GM20000 (cell line): ENCODE measurements around the gene DCUN1D2.

ENCODE experiments used
- DNase-seq: peaks from one replicate; pipeline ENCODE4 v3.0.0; 2012; ENCODE audit warnings: low spot score
- CTCF ChIP-seq: IDR thresholded peaks from 2 replicates; pipeline ENCODE4 v1.5.1; 2012; ENCODE audit warnings: mild to moderate bottlenecking, control low read depth; ENCODE audit errors: extremely low read depth, missing control alignments

The DCUN1D2 gene

GRCh38 chr13:113470073-113470472, 20.4 kb downstream of the DCUN1D2 start:
- DNase-seq: no peak
- no peak for TF ChIP-seq CTCF

- no peak for DNase-seq
- TF ChIP-seq CTCF: no peak
Observed at GRCh38 chr13:113469582-113469981, 20.9 kb downstream of the DCUN1D2 start.

GRCh38 chr13:113468472-113469201, 21.9 kb downstream of the DCUN1D2 start:
- no peak for DNase-seq
- TF ChIP-seq CTCF: no peak

GRCh38 chr13:113468029-113468428, 22.5 kb downstream of the DCUN1D2 start:
- DNase-seq: no peak
- TF ChIP-seq CTCF: no peak

GRCh38 chr13:113466383-113466782, 24.1 kb downstream of the DCUN1D2 start:
- TF ChIP-seq CTCF: no peak

GRCh38 chr13:113465300-113465699, 25.2 kb downstream of the DCUN1D2 start:
- no peak for TF ChIP-seq CTCF
- no peak for DNase-seq

More at GRCh38 chr13:113466383-113466782, 24.1 kb downstream of the DCUN1D2 start:
- DNase-seq: no peak

GRCh38 chr13:113464476-113464875, 26.0 kb downstream of the DCUN1D2 start:
- no peak for DNase-seq
- TF ChIP-seq CTCF: no peak
